Stomach (tissue), 4 donors: ENCODE results near the gene PRKAR2B.

Experiments used
- CTCF ChIP-seq, 7 experiments: fragments of 450-650 bp in 4 of 7; fragments of 200-600 bp in 3 of 7; sonication (generic) in 3 of 7; IDR thresholded peaks; one replicate each; pipeline ENCODE4 v1.5.1; 2016 to 2019; ENCODE audit warnings: antibody characterized with exemption in 7 of 7, control low read depth in 2 of 7, mild to moderate bottlenecking in 1 of 7
- POLR2A ChIP-seq, 4 donors: fragments of 450-650 bp; IDR thresholded peaks; one replicate each; pipeline ENCODE4 v1.6.1; 2016; ENCODE audit warnings: antibody characterized with exemption in 4 of 4, control low read depth in 2 of 4, mild to moderate bottlenecking in 1 of 4, moderate library complexity in 1 of 4
- POLR2AphosphoS5 ChIP-seq, 3 donors: sonication (generic); formaldehyde crosslinking; IDR thresholded peaks; one replicate each; pipeline ENCODE4 v1.6.1; 2016; ENCODE audit warnings: antibody characterized with exemption in 3 of 3

- TF ChIP-seq CTCF (IDR thresholded peaks at IDR 0.05) (no peak), POLR2A (IDR thresholded peaks at IDR 0.05) (no peak), POLR2AphosphoS5 (IDR thresholded peaks at IDR 0.05) (no peak)
These were observed 26.4 kb upstream of the PRKAR2B start for GRCh38 chr7:107017965-107018719.
